ENCODE measurements around the gene KIF3C.
A peak's percentile ranks its signal among the peaks of the same experiment; 100 is the strongest.
"Not testable (repeated sequence)": the region's sequence is repeated elsewhere in the genome, so short reads cannot be mapped to it uniquely, and the experiment has no call there.

Gene KIF3C

GRCh38 chr2:25913696-25913973 is 68.7 kb downstream of the KIF3C start:
- DNase-seq = not testable (repeated sequence)

- peak; percentile 10 for DNase-seq
Measured at GRCh38 chr2:25912851-25913695, 69.2 kb downstream of the KIF3C start.

- DNase-seq = not testable (repeated sequence)
Measured at GRCh38 chr2:25909574-25909973, 72.7 kb downstream of the KIF3C start.

GRCh38 chr2:25905126-25905525 is 77.2 kb downstream of the KIF3C start:
- no peak for DNase-seq

- no peak for DNase-seq
Measured at GRCh38 chr2:25903216-25903776, 79.0 kb downstream of the KIF3C start.

GRCh38 chr2:25899404-25899970 is 82.8 kb downstream of the KIF3C start:
- no peak for DNase-seq

GRCh38 chr2:25897506-25897905 is 84.8 kb downstream of the KIF3C start:
- peak; percentile 11 for DNase-seq

GRCh38 chr2:25896308-25896707 is 86.0 kb downstream of the KIF3C start:
- DNase-seq = not testable (repeated sequence)

- no peak for DNase-seq
Measured at GRCh38 chr2:25895610-25896009, 86.7 kb downstream of the KIF3C start.

- no peak for DNase-seq
Measured at GRCh38 chr2:25895018-25895417, 87.3 kb downstream of the KIF3C start.

- no peak for DNase-seq
Measured at GRCh38 chr2:25894135-25894830, 88.0 kb downstream of the KIF3C start.

- no peak for DNase-seq
Measured at GRCh38 chr2:25891672-25892071, 90.6 kb downstream of the KIF3C start.

- DNase-seq = peak; percentile 12
Measured at GRCh38 chr2:25887624-25888242, 94.6 kb downstream of the KIF3C start.

GRCh38 chr2:25885933-25886332 is 96.4 kb downstream of the KIF3C start:
- DNase-seq = no peak

GRCh38 chr2:25881764-25882163 is 100.5 kb downstream of the KIF3C start:
- no peak for DNase-seq

GRCh38 chr2:25879133-25879730 is 103.1 kb downstream of the KIF3C start:
- no peak for DNase-seq

- DNase-seq = peak; percentile 99
Measured at GRCh38 chr2:25878361-25879132, 103.8 kb downstream of the KIF3C start, which contains the start of gene ASXL2. Gene ASXL2 (minus strand): TSS chr2:25878487. CDS start chr2:25878222, 265 bp downstream.

GRCh38 chr2:25877431-25878360 is 104.6 kb downstream of the KIF3C start:
- DNase-seq = peak; percentile 82

Measured in OCI-M1 (cell line).